Chondrocyte (in vitro differentiated cells): ENCODE measurements around the gene APCDD1. TPM values are rescaled to one million over a fixed set of nuclear protein-coding genes. Genes with fewer than 3 reads are reported as not detected.
"Not testable (repeated sequence)": the region's sequence is repeated elsewhere in the genome, so short reads cannot be mapped to it uniquely, and the experiment has no call there.

Experiments used
- DNase-seq: peaks from one replicate; pipeline ENCODE4 v3.0.0; 2021; ENCODE audit warnings: mixed read lengths, low spot score
- H3K27ac Mint-ChIP-seq: one replicate; pipeline ENCODE4 v1.8.0; 2021; ENCODE audit warnings: mild to moderate bottlenecking, moderate library complexity, mixed read lengths; ENCODE audit not compliant: unreplicated experiment
- H3K27me3 Mint-ChIP-seq: 2 replicates; pipeline ENCODE4 v1.8.0; 2021; ENCODE audit warnings: low read depth, mixed read lengths
- H3K36me3 Mint-ChIP-seq: 2 replicates; pipeline ENCODE4 v1.8.0; 2021; ENCODE audit warnings: low read depth, mixed read lengths
- H3K4me1 Mint-ChIP-seq: 2 replicates; pipeline ENCODE4 v1.8.0; 2021; ENCODE audit warnings: low read depth, mild to moderate bottlenecking, mixed read lengths
- H3K4me3 Mint-ChIP-seq: one replicate; pipeline ENCODE4 v1.8.0; 2021; ENCODE audit warnings: mild to moderate bottlenecking, moderate library complexity, mixed read lengths; ENCODE audit not compliant: unreplicated experiment
- H3K9me3 Mint-ChIP-seq: 2 replicates; pipeline ENCODE4 v1.8.0; 2021; ENCODE audit warnings: low read depth, mixed read lengths
- total RNA-seq: library from RNA; stranded (reverse); gene quantifications from 3 replicates; pipeline ENCODE4 v1.2.1, GENCODE V29; 2021
- TF ChIP-seq, protein P1 (sequence below): fragments of 200-600 bp; sonication (generic); IDR thresholded peaks from 2 replicates; pipeline ENCODE4 v1.5.0; 2021; ENCODE audit warnings: antibody characterized with exemption, mild to moderate bottlenecking, moderate library complexity

APCDD1 gene
- total RNA-seq, 1 donor from 2014 or later: 9.5 TPM

DNA sequence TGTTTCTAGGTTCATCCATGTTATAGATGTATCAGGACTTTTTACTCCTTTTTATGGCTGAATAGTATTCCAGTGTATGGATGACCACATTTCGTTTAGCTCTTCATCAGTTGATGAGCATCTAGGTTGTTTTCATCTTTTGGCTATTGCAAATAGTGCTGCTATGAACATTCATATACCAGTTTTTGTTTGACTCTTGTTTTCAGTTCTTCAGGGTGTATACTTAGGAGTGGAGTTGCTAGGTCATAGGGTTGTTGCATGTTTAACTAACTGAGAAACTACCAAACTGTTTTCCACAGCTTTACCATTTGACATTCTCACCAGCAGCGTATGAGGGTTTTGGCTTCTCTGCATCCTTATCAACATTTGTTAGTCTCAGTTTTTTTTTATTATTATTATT, 45.6 kb downstream of the APCDD1 start:
- Mint-ChIP-seq H3K27ac (no peak overlapping the region), H3K4me3 (no peak overlapping the region), H3K4me1 (peaks cover 4% of the 10 kb centered on the region), H3K9me3 (peaks cover 10% of the 10 kb centered on the region), H3K36me3 (peaks cover 3% of the 10 kb centered on the region), H3K27me3 (peaks cover 3% of the 10 kb centered on the region)
- DNase-seq: no peak
- TF ChIP-seq, protein P1, sequence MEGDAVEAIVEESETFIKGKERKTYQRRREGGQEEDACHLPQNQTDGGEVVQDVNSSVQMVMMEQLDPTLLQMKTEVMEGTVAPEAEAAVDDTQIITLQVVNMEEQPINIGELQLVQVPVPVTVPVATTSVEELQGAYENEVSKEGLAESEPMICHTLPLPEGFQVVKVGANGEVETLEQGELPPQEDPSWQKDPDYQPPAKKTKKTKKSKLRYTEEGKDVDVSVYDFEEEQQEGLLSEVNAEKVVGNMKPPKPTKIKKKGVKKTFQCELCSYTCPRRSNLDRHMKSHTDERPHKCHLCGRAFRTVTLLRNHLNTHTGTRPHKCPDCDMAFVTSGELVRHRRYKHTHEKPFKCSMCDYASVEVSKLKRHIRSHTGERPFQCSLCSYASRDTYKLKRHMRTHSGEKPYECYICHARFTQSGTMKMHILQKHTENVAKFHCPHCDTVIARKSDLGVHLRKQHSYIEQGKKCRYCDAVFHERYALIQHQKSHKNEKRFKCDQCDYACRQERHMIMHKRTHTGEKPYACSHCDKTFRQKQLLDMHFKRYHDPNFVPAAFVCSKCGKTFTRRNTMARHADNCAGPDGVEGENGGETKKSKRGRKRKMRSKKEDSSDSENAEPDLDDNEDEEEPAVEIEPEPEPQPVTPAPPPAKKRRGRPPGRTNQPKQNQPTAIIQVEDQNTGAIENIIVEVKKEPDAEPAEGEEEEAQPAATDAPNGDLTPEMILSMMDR: no peak

DNA sequence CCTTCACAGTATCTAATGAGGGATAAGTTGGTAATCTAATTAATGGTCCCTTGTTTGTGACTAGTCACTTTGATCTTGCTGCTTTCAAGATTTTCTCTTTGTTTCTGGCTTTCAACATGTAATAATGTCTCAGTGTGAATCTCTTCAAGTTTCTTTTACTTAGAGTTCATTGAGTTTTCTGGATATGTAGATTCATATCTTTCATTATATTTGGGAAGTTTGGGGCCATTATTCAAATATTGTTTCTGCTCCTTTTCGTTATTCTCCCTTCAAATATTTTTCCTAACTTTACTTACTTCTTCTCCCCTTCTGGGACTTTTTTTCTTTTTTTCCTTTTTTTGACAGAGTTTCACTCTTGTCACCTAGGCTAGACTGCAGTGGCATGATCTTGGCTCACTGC, 50.3 kb downstream of the APCDD1 start:
- H3K4me1 Mint-ChIP-seq: no peaks in the 10 kb centered on the region
- TF ChIP-seq, protein P1: no peak
- H3K27me3 Mint-ChIP-seq: peaks cover 3% of the 10 kb centered on the region
- H3K9me3 Mint-ChIP-seq: peaks cover 23% of the 10 kb centered on the region
- H3K36me3 Mint-ChIP-seq: peaks cover 7% of the 10 kb centered on the region
- no peak overlapping the region for H3K27ac Mint-ChIP-seq
- H3K4me3 Mint-ChIP-seq: no peak overlapping the region
- DNase-seq: no peak

DNA sequence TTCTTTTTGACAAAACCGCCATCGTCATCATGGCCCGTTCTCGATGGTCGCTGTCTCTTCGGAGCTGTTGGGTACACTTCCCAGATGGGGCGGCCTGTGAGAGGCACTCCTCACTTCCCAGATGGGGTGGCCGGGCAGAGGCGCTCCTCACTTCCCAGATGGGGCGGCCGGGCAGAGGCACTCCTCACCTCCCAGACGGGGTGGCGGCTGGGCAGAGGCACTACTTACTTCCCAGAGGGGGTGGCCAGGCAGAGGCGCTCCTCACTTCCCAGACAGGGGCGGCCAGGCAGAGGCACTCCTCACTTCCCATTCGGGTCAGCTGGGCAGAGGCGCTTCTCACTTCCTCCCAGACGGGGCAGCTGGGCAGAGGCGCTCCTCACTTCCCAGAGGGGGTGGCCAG, 51.5 kb downstream of the APCDD1 start:
- not testable (repeated sequence) for H3K27ac Mint-ChIP-seq, H3K36me3 Mint-ChIP-seq, H3K4me3 Mint-ChIP-seq, H3K27me3 Mint-ChIP-seq, DNase-seq, H3K4me1 Mint-ChIP-seq
- H3K9me3 Mint-ChIP-seq: peaks cover 24% of the 10 kb centered on the region

DNA sequence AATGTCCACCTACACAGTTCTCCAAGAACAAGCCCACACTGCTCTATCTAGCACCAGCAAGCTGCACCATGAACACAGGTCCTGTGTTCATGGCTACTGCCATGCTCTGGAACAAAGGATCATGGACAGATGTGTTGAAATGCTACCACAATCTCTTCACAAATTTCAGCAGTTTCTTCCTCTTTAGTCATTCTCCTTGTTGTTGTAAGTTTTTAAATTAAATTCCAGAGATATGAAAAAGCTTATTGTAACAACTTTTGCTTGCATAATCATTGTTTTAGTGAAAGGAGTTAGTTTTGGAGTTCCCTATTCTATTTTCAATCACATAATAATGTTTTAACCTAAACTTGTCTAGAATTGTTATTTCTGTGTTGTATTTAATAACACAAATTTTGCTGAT, 54.2 kb downstream of the APCDD1 start:
- no peak for DNase-seq
- Mint-ChIP-seq H3K36me3 (peaks cover 7% of the 10 kb centered on the region), H3K27ac (no peak overlapping the region), H3K4me3 (no peak overlapping the region), H3K27me3 (peaks cover 3% of the 10 kb centered on the region), H3K9me3 (peaks cover 21% of the 10 kb centered on the region), H3K4me1 (no peaks in the 10 kb centered on the region)
- TF ChIP-seq, protein P1: no peak

DNA sequence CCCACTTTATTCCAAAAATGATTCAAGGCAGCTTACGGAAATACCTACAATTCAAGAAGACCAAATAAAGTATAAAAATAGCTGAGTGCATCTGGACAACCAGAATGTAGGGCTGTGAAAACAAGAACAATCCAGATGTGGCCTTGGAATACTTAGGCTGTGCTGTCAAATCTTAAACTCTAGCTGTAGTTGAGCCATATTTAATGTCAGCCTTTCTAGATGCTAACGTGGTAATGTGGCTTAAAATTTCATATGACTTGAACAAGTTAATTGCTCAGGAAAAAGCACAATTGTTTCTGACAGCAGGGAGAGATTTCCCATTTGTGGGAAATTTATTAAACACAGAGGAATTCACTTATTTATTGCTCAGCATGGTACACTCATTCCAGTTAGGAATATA, 56.8 kb downstream of the APCDD1 start:
- Mint-ChIP-seq H3K27me3 (peaks cover 3% of the 10 kb centered on the region), H3K9me3 (peaks cover 16% of the 10 kb centered on the region), H3K27ac (no peak overlapping the region), H3K4me3 (no peak overlapping the region), H3K36me3 (peaks cover 3% of the 10 kb centered on the region), H3K4me1 (no peaks in the 10 kb centered on the region)
- no peak for DNase-seq
- TF ChIP-seq, protein P1: no peak

DNA sequence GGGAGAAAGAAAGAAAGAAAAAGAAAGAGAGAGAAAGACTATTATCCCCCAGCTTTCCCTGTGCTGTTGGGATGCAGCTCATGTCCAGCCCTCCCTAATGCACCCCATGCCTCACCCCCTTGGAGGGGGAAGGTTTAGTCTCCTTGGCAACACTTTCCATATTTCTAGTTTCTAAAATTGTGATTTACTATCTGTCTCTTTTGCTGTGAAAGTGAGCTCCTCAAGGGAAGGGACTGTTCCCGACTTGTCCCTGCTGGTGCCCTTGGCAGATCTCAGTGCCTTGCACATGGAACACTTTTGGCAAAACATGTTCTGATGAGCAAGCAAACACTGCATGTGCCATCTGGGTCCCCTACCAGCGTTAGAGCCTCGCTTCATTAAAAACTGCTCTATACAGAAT, 59.6 kb downstream of the APCDD1 start:
- H3K27me3 Mint-ChIP-seq: peaks cover 5% of the 10 kb centered on the region
- no peak overlapping the region for H3K27ac Mint-ChIP-seq
- no peaks in the 10 kb centered on the region for H3K36me3 Mint-ChIP-seq
- DNase-seq: no peak
- TF ChIP-seq, protein P1: no peak
- no peak overlapping the region for H3K4me3 Mint-ChIP-seq
- peaks cover 6% of the 10 kb centered on the region for H3K9me3 Mint-ChIP-seq
- peaks cover 9% of the 10 kb centered on the region for H3K4me1 Mint-ChIP-seq
